HepG2 (cell line): ENCODE measurements around the gene CC2D1A. TPM values are rescaled to one million over a fixed set of nuclear protein-coding genes. Genes with fewer than 3 reads are reported as not detected.

Experiments
- ATAC-seq: fragments of 200-7000 bp; cut with Tn5 transposase; 3 replicates; pipeline ENCODE4 v1.9.1; 2020; ENCODE audit warnings: mild to moderate bottlenecking, moderate library complexity
- BruUV-seq: library from RNA; stranded (reverse); fragments of 400-500 nt; replicated peaks from 2 replicates; lab custom pipeline; 2021; lab: Mats Ljungman, UMichigan
- CTCF ChIA-PET: fragments of 300-600 bp; formaldehyde crosslinking; extraction: SDS; loops from one replicate; lab custom pipeline; 2021; ENCODE audit warnings: low total read pairs, inconsistent platforms, low intra/inter-chr PET ratio; lab: Yijun Ruan, JAX
- POLR2A ChIA-PET: fragments of 350-600 bp; sonication (Branson Sonifier 250); formaldehyde crosslinking; loops from one replicate; lab custom pipeline; 2020; ENCODE audit warnings: antibody characterized with exemption, inconsistent platforms; lab: Yijun Ruan, JAX
- DNase-seq: peaks from one replicate; pipeline ENCODE4 v3.0.0-alpha.2; 2015; ENCODE audit warnings: low spot score
- FAIRE-seq: peaks from 3 replicates; lab custom pipeline; 2011; peaks lifted over from hg19 to GRCh38; lab: Jason Lieb, UNC
- H2AFZ ChIP-seq: one replicate; pipeline ENCODE4 v1.6.1; 2011; ENCODE audit warnings: low read length, inconsistent platforms
- H3K27ac ChIP-seq: fragments of 300-600 bp; 3 replicates; pipeline ENCODE4 v1.8.0; 2011; ENCODE audit warnings: mixed run types, mild to moderate bottlenecking, mixed read lengths, low read length, inconsistent platforms; ENCODE audit not compliant: insufficient read depth; ENCODE audit errors: extremely low read length
- H3K27me3 ChIP-seq, 2 experiments: fragments of 200-600 bp in 1 of 2; 2 replicates in 1 of 2; 3 replicates in 1 of 2; pipeline versions ENCODE4 v1.6.0 to v1.8.0; 2011; ENCODE audit warnings: low read length in 2 of 2, mild to moderate bottlenecking in 2 of 2, moderate library complexity in 2 of 2, inconsistent platforms in 1 of 2; ENCODE audit not compliant: insufficient read depth in 2 of 2, control insufficient read depth in 1 of 2
- H3K36me3 ChIP-seq, 2 experiments: fragments of 200-600 bp in 1 of 2; replicated peaks in 1 of 2; 2 replicates in 1 of 2; 3 replicates in 1 of 2; pipeline versions ENCODE4 v1.5.1 to v1.8.0; 2011; ENCODE audit warnings: low read length in 2 of 2, inconsistent platforms in 1 of 2; ENCODE audit not compliant: insufficient read depth in 2 of 2, control insufficient read depth in 1 of 2
- H3K4me1 ChIP-seq: 2 replicates; pipeline ENCODE4 v1.5.1; 2012; ENCODE audit warnings: low read length, inconsistent platforms; ENCODE audit not compliant: insufficient read depth
- H3K4me2 ChIP-seq: 2 replicates; pipeline ENCODE4 v1.6.0; 2011; ENCODE audit warnings: low read depth, low read length, inconsistent platforms
- H3K4me3 ChIP-seq, 3 experiments: fragments of 200-600 bp in 1 of 3; sonication (generic), shearing (Covaris generic) in 1 of 3; replicated peaks in 1 of 3; 2 replicates each; pipeline ENCODE4 v1.5.1; 2011 to 2016; ENCODE audit warnings: low read length in 3 of 3, inconsistent platforms in 2 of 3, low read depth in 2 of 3, mild to moderate bottlenecking in 2 of 3, control low read depth in 1 of 3, mixed read lengths in 1 of 3; ENCODE audit not compliant: insufficient read depth in 1 of 3
- H3K79me2 ChIP-seq: one replicate; pipeline ENCODE4 v1.6.1; 2011; ENCODE audit warnings: low read length, inconsistent platforms; ENCODE audit not compliant: insufficient read depth
- H3K9ac ChIP-seq: 2 replicates; pipeline ENCODE4 v1.6.0; 2011; ENCODE audit warnings: mild to moderate bottlenecking, low read depth, low read length, inconsistent platforms; ENCODE audit not compliant: insufficient read depth
- H3K9me3 ChIP-seq: 2 replicates; pipeline ENCODE4 v1.5.1; 2012; ENCODE audit warnings: mild to moderate bottlenecking, low read length
- H4K20me1 ChIP-seq: 2 replicates; pipeline ENCODE4 v1.6.0; 2011; ENCODE audit warnings: inconsistent platforms, mild to moderate bottlenecking, low read length, moderate library complexity; ENCODE audit not compliant: insufficient read depth
- BRCA1 ChIP-seq: sonication (generic); formaldehyde crosslinking; IDR thresholded peaks from 2 replicates; pipeline ENCODE4 v1.4.0; 2020; ENCODE audit warnings: missing genetic modification reagents
- NRL ChIP-seq: sonication (generic); formaldehyde crosslinking; IDR thresholded peaks from 2 replicates; pipeline ENCODE4 v1.5.0; 2020; ENCODE audit warnings: missing genetic modification reagents, mild to moderate bottlenecking, moderate library complexity, borderline replicate concordance
- RCOR2 ChIP-seq: IDR thresholded peaks from 2 replicates; pipeline ENCODE4 v1.6.1; 2016; ENCODE audit warnings: missing biosample characterization, missing genetic modification reagents
- SRSF4 ChIP-seq: fragments of 200-400 bp; formaldehyde crosslinking; IDR thresholded peaks from one replicate; pipeline ENCODE4 v1.6.1; 2018; ENCODE audit warnings: mild to moderate bottlenecking, low read depth, low read length, moderate library complexity; ENCODE audit not compliant: poor library complexity, severe bottlenecking
- ZNF354B ChIP-seq: sonication (generic); formaldehyde crosslinking; IDR thresholded peaks from 2 replicates; pipeline ENCODE4 v1.8.0; 2022; ENCODE audit warnings: mild to moderate bottlenecking, missing genetic modification reagents
- ZNF570 ChIP-seq: sonication (generic); formaldehyde crosslinking; IDR thresholded peaks from 2 replicates; pipeline ENCODE4 v1.4.0; 2020; ENCODE audit warnings: mild to moderate bottlenecking, missing genetic modification reagents, borderline replicate concordance
- ZNF614 ChIP-seq: IDR thresholded peaks from 2 replicates; pipeline ENCODE4 v1.6.1; 2018; ENCODE audit warnings: missing biosample characterization, missing genetic modification reagents, inconsistent platforms, borderline replicate concordance
- ZNF749 ChIP-seq: sonication (generic); formaldehyde crosslinking; IDR thresholded peaks from 2 replicates; pipeline ENCODE4 v1.8.0; 2022; ENCODE audit warnings: mild to moderate bottlenecking, missing genetic modification reagents, moderate library complexity, borderline replicate concordance
- WGBS: methylation state at CpG from one replicate; pipeline ENCODE4 v1.1.6; 2017; ENCODE audit warnings: low lambda C conversion rate; 5-methylcytosine and 5-hydroxymethylcytosine counted together
- in situ Hi-C: cut with HindIII; loops from 2 replicates; pipeline ENCODE4 v1.10.0; 2017; ENCODE audit warnings: low pct_unique_long_range_greater_than_20kb; ENCODE audit not compliant: extremely low pct_ligation_motif_present
- intact Hi-C: fragments of 100-400 bp; cut with micrococcal nuclease; formaldehyde crosslinking; loops from one replicate; pipeline ENCODE4 v1.10.0; 2022; ENCODE audit not compliant: unreplicated experiment
- polyA plus RNA-seq, 8 experiments: library from polyadenylated mRNA; depleted of rRNA in 3 of 8; stranded (reverse) in 7 of 8; unstranded in 1 of 8; fragments of >200 nt; fragmentation: Illumina TruSeq in 4 of 8; extraction: Trizol in 4 of 8; gene quantifications; 2 replicates each; pipeline versions ENCODE4 v1.2.1 to v1.2.3, GENCODE V29; 2011 to 2016; ENCODE audit warnings: low read depth in 4 of 8, missing spikeins in 1 of 8, mixed read lengths in 1 of 8; ENCODE audit not compliant: insufficient read depth in 1 of 8
- total RNA-seq, 5 experiments: library from RNA; depleted of rRNA; stranded (reverse); fragments of >200 nt; fragmentation: Illumina TruSeq; extraction: Trizol; gene quantifications; 2 replicates each; pipeline ENCODE4 v1.2.3, GENCODE V29; 2016; ENCODE audit warnings: low read depth in 1 of 5
- TF ChIP-seq, protein P1 (sequence below): sonication (generic); formaldehyde crosslinking; IDR thresholded peaks from 2 replicates; pipeline ENCODE4 v1.5.0; 2020; ENCODE audit warnings: mild to moderate bottlenecking, missing genetic modification reagents
- TF ChIP-seq, protein P2 (sequence below): sonication (generic); formaldehyde crosslinking; IDR thresholded peaks from 2 replicates; pipeline ENCODE4 v1.4.0; 2020; ENCODE audit warnings: missing genetic modification reagents, borderline replicate concordance

Gene CC2D1A
- total and polyA plus RNA-seq, 2 of the 13 experiments (the other 11 are each of a cell fraction or from before 2014, with no cell fraction given): 9.7 to 11.5 TPM

DNA sequence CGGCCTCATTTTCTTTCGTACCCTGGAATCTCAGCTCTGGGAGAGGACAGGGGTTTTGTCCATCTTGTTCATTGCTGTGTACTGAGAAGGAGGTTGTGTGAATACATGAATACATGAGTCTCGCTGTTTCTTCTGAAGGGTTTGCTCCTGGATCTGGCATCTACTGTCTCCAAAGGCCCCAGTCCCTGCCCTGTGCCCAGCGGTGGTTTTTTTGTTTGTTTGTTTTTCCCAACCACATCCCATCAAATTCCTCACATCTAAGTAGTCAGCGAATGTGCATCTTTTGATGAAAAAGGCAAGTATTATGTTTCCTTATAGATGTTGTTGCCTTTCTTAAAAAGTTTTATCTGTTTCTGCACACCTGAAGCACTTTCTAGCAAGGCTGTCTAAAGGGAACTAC is 58.8 kb downstream of the CC2D1A start:
- Histone ChIP-seq H3K36me3 (peaks cover 16 to 42% of the 10 kb centered on the region in 2 experiments), H3K27ac (no peak overlapping the region), H3K4me3 (no peak overlapping the region), H3K9ac (no peak overlapping the region), H3K9me3 (no peaks in the 10 kb centered on the region), H3K4me1 (no peaks in the 10 kb centered on the region), H3K27me3 (no peaks in the 10 kb centered on the region), H2AFZ (no peak overlapping the region), H3K79me2 (no peaks in the 10 kb centered on the region), H3K4me2 (no peak overlapping the region), H4K20me1 (no peaks in the 10 kb centered on the region)
- DNase-seq (no peak), ATAC-seq (no peak), FAIRE-seq (no peak)
- ChIA-PET POLR2A (no interaction called here), CTCF (no interaction called here)
- TF ChIP-seq BRCA1: no peak
- TF ChIP-seq, protein P1, sequence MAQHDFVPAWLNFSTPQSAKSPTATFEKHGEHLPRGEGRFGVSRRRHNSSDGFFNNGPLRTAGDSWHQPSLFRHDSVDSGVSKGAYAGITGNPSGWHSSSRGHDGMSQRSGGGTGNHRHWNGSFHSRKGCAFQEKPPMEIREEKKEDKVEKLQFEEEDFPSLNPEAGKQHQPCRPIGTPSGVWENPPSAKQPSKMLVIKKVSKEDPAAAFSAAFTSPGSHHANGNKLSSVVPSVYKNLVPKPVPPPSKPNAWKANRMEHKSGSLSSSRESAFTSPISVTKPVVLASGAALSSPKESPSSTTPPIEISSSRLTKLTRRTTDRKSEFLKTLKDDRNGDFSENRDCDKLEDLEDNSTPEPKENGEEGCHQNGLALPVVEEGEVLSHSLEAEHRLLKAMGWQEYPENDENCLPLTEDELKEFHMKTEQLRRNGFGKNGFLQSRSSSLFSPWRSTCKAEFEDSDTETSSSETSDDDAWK (CRISPR knock-in tag): no peak
- no peak for TF ChIP-seq RCOR2 (CRISPR knock-in tag)
- no peak for TF ChIP-seq NRL
- no peak for TF ChIP-seq ZNF749 (CRISPR knock-in tag)
- TF ChIP-seq ZNF570: no peak
- no peak for TF ChIP-seq ZNF614
- TF ChIP-seq, protein P2, sequence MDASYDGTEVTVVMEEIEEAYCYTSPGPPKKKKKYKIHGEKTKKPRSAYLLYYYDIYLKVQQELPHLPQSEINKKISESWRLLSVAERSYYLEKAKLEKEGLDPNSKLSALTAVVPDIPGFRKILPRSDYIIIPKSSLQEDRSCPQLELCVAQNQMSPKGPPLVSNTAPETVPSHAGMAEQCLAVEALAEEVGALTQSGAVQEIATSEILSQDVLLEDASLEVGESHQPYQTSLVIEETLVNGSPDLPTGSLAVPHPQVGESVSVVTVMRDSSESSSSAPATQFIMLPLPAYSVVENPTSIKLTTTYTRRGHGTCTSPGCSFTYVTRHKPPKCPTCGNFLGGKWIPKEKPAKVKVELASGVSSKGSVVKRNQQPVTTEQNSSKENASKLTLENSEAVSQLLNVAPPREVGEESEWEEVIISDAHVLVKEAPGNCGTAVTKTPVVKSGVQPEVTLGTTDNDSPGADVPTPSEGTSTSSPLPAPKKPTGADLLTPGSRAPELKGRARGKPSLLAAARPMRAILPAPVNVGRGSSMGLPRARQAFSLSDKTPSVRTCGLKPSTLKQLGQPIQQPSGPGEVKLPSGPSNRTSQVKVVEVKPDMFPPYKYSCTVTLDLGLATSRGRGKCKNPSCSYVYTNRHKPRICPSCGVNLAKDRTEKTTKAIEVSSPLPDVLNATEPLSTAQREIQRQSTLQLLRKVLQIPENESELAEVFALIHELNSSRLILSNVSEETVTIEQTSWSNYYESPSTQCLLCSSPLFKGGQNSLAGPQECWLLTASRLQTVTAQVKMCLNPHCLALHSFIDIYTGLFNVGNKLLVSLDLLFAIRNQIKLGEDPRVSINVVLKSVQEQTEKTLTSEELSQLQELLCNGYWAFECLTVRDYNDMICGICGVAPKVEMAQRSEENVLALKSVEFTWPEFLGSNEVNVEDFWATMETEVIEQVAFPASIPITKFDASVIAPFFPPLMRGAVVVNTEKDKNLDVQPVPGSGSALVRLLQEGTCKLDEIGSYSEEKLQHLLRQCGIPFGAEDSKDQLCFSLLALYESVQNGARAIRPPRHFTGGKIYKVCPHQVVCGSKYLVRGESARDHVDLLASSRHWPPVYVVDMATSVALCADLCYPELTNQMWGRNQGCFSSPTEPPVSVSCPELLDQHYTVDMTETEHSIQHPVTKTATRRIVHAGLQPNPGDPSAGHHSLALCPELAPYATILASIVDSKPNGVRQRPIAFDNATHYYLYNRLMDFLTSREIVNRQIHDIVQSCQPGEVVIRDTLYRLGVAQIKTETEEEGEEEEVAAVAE (CRISPR knock-in tag): no peak
- TF ChIP-seq SRSF4: no peak
- no peak for TF ChIP-seq ZNF354B
- intact Hi-C loops (no loop called here), in situ Hi-C loops (no loop called here)
- WGBS: 93% methylated on average over 5 of the region's 5 CpGs
- TSS peak; percentile 45 for BruUV-seq
